HL-60 (cell line): ENCODE measurements around the gene CYB5RL.

Experiments used
- DNase-seq, 2 experiments: peaks; one replicate each; pipeline ENCODE4 v3.0.0-alpha.2; 2010 to 2020; ENCODE audit warnings: low read depth in 1 of 2, low spot score in 1 of 2
- H3K27ac ChIP-seq: fragments of 250-450 bp; sonication (Bioruptor Pico); replicated peaks from 2 replicates; pipeline ENCODE4 v1.5.1; 2020; ENCODE audit warnings: mild to moderate bottlenecking, moderate library complexity
- H3K27me3 ChIP-seq: fragments of 250-450 bp; sonication (Bioruptor Pico); 2 replicates; pipeline ENCODE4 v1.5.1; 2021; ENCODE audit warnings: mild to moderate bottlenecking, moderate library complexity; ENCODE audit not compliant: insufficient read depth, poor library complexity, severe bottlenecking
- H3K4me3 ChIP-seq: replicated peaks from 2 replicates; pipeline ENCODE4 v1.5.1; 2011; ENCODE audit warnings: mild to moderate bottlenecking, control low read depth, low read length; ENCODE audit not compliant: insufficient read depth
- CTCF ChIP-seq: IDR thresholded peaks from one replicate; pipeline ENCODE4 v1.5.1; 2011; ENCODE audit warnings: low read length, control low read depth, inconsistent platforms; ENCODE audit not compliant: insufficient read depth
- GABPA ChIP-seq: IDR thresholded peaks from 2 replicates; pipeline ENCODE4 v1.6.1; 2012; ENCODE audit warnings: low read depth
- POLR2AphosphoS5 ChIP-seq: IDR thresholded peaks from 2 replicates; pipeline ENCODE4 v1.6.1; 2012; ENCODE audit warnings: low read depth
- REST ChIP-seq: IDR thresholded peaks from 2 replicates; pipeline ENCODE4 v1.6.1; 2012; ENCODE audit warnings: low read depth; ENCODE audit not compliant: insufficient replicate concordance
- SPI1 ChIP-seq: IDR thresholded peaks from 2 replicates; pipeline ENCODE4 v1.6.1; 2012; ENCODE audit warnings: low read depth, mild to moderate bottlenecking, borderline replicate concordance

Gene CYB5RL

GRCh38 chr1:54246116-54246721, 46.4 kb upstream of the CYB5RL start:
- Histone ChIP-seq H3K27ac (no peak overlapping the region), H3K4me3 (no peak overlapping the region), H3K27me3 (no peaks in the 10 kb centered on the region)
- no peak for DNase-seq
- TF ChIP-seq CTCF = no peak
- no peak for TF ChIP-seq POLR2AphosphoS5
- no peak for TF ChIP-seq GABPA
- no peak for TF ChIP-seq REST
- TF ChIP-seq SPI1 = no peak

- Histone ChIP-seq H3K27me3 (no peaks in the 10 kb centered on the region), H3K27ac (no peak overlapping the region), H3K4me3 (no peak overlapping the region)
- TF ChIP-seq POLR2AphosphoS5 (no peak), REST (no peak), GABPA (no peak), CTCF (no peak), SPI1 (no peak)
- no peak for DNase-seq
Measured at GRCh38 chr1:54245501-54245900, 45.7 kb upstream of the CYB5RL start.

GRCh38 chr1:54244655-54245054, 44.8 kb upstream of the CYB5RL start:
- TF ChIP-seq REST (no peak), SPI1 (no peak), GABPA (no peak), POLR2AphosphoS5 (no peak), CTCF (no peak)

More at GRCh38 chr1:54244655-54245054, 44.8 kb upstream of the CYB5RL start:
- Histone ChIP-seq H3K27me3 (no peaks in the 10 kb centered on the region), H3K27ac (no peak overlapping the region), H3K4me3 (no peak overlapping the region)
- DNase-seq = no peak
